ENCODE results near the gene LRRN2.
"Not testable (repeated sequence)": the region's sequence is repeated elsewhere in the genome, so short reads cannot be mapped to it uniquely, and the experiment has no call there.

Gene LRRN2

DNA sequence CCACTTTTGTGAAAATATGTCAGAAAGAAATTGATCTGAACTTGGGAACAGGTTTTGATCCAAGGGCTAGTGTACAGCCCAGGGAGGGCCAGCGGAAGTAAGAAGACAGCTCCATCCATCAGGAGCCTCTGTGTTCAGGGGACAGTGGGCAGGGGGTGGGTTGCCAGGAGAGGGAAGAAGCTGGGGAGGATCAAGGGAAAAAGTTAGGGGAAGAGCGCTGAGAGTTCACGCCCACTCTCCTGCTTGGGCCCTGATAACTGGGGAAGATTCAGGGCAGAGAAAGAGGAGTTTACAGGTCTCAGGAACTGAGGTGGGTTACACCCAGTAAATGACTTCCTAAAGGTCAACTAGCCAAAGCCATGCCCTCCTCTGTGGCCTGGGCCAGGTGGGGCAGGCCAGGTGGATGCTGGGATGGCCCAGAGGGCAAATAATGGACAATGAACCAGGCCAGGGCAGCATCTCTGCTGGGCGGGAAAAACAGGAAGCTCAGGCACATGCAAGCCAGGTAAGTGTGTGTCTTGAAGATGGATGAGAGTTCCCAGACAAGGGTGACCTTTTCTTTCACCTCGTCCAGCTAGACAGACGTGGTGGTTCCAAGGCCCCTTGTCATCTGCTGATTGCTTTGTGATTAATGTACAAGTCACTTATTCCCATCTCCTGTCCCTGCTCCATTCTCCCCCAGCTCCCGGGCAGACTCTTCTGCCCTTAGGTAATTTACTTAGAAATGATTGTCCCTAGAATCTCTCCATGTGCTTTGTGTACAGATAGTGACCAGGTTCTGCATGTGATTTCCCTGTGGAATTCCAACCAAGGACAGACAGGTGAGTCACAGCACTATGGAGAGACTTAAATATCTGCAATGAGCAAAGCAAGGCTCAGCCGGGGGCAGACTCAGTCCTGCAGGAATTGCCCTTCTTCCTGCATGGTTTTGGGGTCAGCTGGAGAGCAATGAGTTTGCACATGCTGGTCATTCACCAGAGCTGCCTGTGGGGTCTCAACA is 112.3 kb downstream of the LRRN2 start:
- DNase-seq, result no peak

GRCh38 chr1:204571631-204572030 is 113.9 kb downstream of the LRRN2 start:
- no peak for DNase-seq

- peak in 3 of 4 experiments; percentile 21 to 24 (median 22) for DNase-seq
Measured at GRCh38 chr1:204571128-204571527, 114.4 kb downstream of the LRRN2 start.

- DNase-seq, result not testable (repeated sequence)
Measured at GRCh38 chr1:204570021-204570420, 115.5 kb downstream of the LRRN2 start.

- DNase-seq, result no peak
Measured at GRCh38 chr1:204569478-204569877, 116.1 kb downstream of the LRRN2 start.

DNA sequence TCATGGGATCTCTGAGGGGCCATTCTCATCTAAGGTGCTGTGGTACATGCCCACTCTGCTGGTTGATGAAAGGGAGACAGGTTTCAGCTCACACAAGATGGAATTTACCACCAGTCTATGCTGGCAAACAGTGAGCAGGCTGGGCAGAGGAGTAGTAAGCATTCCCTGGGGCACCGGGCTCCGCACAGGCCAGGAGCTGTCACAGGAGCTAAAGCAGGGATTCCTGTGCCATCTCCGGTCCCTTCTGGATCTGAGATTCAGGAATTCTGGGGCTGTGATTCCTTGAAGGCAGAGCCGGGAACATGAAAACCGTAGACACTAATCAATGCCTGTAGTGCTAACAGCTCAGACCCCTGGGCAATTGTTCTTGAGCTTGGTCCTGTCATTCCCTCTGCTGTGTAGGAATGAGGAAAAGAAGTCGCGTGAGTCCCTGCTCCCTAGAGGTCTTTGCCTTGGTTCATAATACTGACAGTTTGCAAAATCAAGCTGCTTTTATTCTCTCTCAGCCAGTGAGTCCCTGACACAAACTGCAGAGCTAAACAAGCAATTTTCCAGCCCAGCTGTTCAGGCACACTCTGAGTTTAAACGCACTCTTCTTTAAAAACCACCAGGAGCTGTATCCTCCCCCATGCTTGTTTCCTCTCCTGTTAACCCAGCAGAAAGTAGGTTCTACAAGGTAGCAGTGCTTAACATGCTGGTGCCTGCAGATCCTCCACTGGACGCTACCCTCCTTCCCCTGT is 116.8 kb downstream of the LRRN2 start:
- no peak for DNase-seq
